Trophoblast cell (in vitro differentiated cells and primary cell): Measurements from ENCODE around the gene TMEM52B.

Source experiments
- DNase-seq, 2 donors: peaks; one replicate each; pipeline ENCODE4 v3.0.0-alpha.2; 2016
- H2AFZ ChIP-seq: 2 replicates; pipeline ENCODE4 v1.6.1; 2013; ENCODE audit warnings: low read length, moderate library complexity, mild to moderate bottlenecking; ENCODE audit not compliant: insufficient read depth, poor library complexity
- H2AK5ac ChIP-seq: 2 replicates; pipeline ENCODE4 v1.6.1; 2013; ENCODE audit warnings: mild to moderate bottlenecking, low read length
- H2BK120ac ChIP-seq: 2 replicates; pipeline ENCODE4 v1.6.1; 2013; ENCODE audit warnings: low read length, mild to moderate bottlenecking, moderate library complexity; ENCODE audit not compliant: insufficient read depth, poor library complexity
- H2BK12ac ChIP-seq: 2 replicates; pipeline ENCODE4 v1.6.1; 2013; ENCODE audit warnings: mild to moderate bottlenecking, low read length, moderate library complexity
- H2BK5ac ChIP-seq: 2 replicates; pipeline ENCODE4 v1.6.1; 2013; ENCODE audit warnings: low read length, low read depth, moderate library complexity, mild to moderate bottlenecking; ENCODE audit not compliant: poor library complexity
- H3K14ac ChIP-seq: 2 replicates; pipeline ENCODE4 v1.6.1; 2013; ENCODE audit warnings: mild to moderate bottlenecking, low read length
- H3K18ac ChIP-seq: 2 replicates; pipeline ENCODE4 v1.6.1; 2013; ENCODE audit warnings: mild to moderate bottlenecking, low read length
- H3K23ac ChIP-seq: 2 replicates; pipeline ENCODE4 v1.6.1; 2013; ENCODE audit warnings: low read length
- H3K27ac ChIP-seq: 2 replicates; pipeline ENCODE4 v1.5.1; 2013; ENCODE audit warnings: low read depth, mild to moderate bottlenecking, inconsistent platforms, low read length, moderate library complexity
- H3K27me3 ChIP-seq: 2 replicates; pipeline ENCODE4 v1.6.1; 2013; ENCODE audit warnings: inconsistent platforms, mild to moderate bottlenecking, low read length, moderate library complexity; ENCODE audit not compliant: insufficient read depth
- H3K36me3 ChIP-seq, 2 experiments: 1 replicate in 1 of 2; 2 replicates in 1 of 2; pipeline ENCODE4 v1.6.1; 2013; ENCODE audit warnings: low read length in 2 of 2, mild to moderate bottlenecking in 2 of 2, moderate library complexity in 1 of 2; ENCODE audit not compliant: insufficient read depth in 2 of 2, control insufficient read depth in 1 of 2
- H3K4ac ChIP-seq: 2 replicates; pipeline ENCODE4 v1.6.1; 2013; ENCODE audit warnings: low read depth, mild to moderate bottlenecking, low read length, moderate library complexity
- H3K4me1 ChIP-seq, 2 experiments: 1 replicate in 1 of 2; 2 replicates in 1 of 2; pipeline ENCODE4 v1.6.1; 2013; ENCODE audit warnings: low read length in 2 of 2, mild to moderate bottlenecking in 2 of 2, moderate library complexity in 1 of 2; ENCODE audit not compliant: insufficient read depth in 2 of 2, control insufficient read depth in 1 of 2
- H3K4me2 ChIP-seq: 2 replicates; pipeline ENCODE4 v1.6.1; 2013; ENCODE audit warnings: inconsistent platforms, mild to moderate bottlenecking, low read length, moderate library complexity
- H3K4me3 ChIP-seq: 2 replicates; pipeline ENCODE4 v1.5.1; 2013; ENCODE audit warnings: mild to moderate bottlenecking, low read depth, low read length, inconsistent platforms
- H3K79me1 ChIP-seq: one replicate; pipeline ENCODE4 v1.6.1; 2013; ENCODE audit warnings: low read length
- H3K79me2 ChIP-seq: 2 replicates; pipeline ENCODE4 v1.6.1; 2013; ENCODE audit warnings: low read length, mild to moderate bottlenecking; ENCODE audit not compliant: control insufficient read depth, insufficient read depth, poor library complexity
- H3K9ac ChIP-seq: 2 replicates; pipeline ENCODE4 v1.6.1; 2013; ENCODE audit warnings: mild to moderate bottlenecking, low read length
- H3K9me3 ChIP-seq: 2 replicates; pipeline ENCODE4 v1.6.1; 2013; ENCODE audit warnings: low read depth, mild to moderate bottlenecking, control low read depth, inconsistent platforms, low read length; ENCODE audit not compliant: insufficient read depth
- H4K12ac ChIP-seq: 2 replicates; pipeline ENCODE4 v1.6.1; 2013; ENCODE audit warnings: low read depth, mild to moderate bottlenecking, low read length, moderate library complexity
- H4K8ac ChIP-seq: 2 replicates; pipeline ENCODE4 v1.6.1; 2013; ENCODE audit warnings: low read depth, mild to moderate bottlenecking, low read length, moderate library complexity
- H4K91ac ChIP-seq: one replicate; pipeline ENCODE4 v1.6.1; 2013; ENCODE audit warnings: low read depth, mild to moderate bottlenecking, low read length, moderate library complexity
- WGBS: extraction: QIAGEN DNeasy Blood & Tissue Kit; methylation state at CpG from one replicate; pipeline ENCODE4 v1.1.7; 2013; ENCODE audit warnings: missing lambda C conversion rate; ENCODE audit not compliant: insufficient read length, insufficient coverage; ENCODE audit errors: extremely low coverage; 5-methylcytosine and 5-hydroxymethylcytosine counted together

Gene TMEM52B

DNA sequence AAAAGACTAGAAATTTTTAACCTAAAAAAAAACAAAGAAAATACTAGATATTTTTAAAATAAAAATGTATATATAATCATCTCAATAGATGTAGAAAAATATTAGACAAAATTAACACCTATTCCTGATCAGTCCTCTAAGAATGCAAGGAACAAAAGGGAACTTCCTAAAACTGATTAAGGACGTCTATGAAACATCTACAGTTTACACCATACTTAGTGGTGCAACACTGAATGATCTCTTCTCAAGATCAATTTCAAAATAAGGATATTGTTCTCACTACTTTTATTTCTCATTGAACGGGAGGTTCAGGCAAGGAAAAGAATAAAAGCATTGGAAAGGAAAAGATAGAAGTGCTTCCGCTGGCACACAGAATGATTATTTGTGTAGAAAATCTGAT is 22.9 kb upstream of the TMEM52B start:
- Histone ChIP-seq H3K36me3 (no peaks in the 10 kb centered on the region), H2BK12ac (no peak overlapping the region), H3K79me2 (no peaks in the 10 kb centered on the region), H3K4me2 (no peak overlapping the region), H2BK120ac (no peak overlapping the region), H2BK5ac (no peak overlapping the region), H3K14ac (no peak overlapping the region), H4K8ac (no peak overlapping the region), H3K18ac (no peak overlapping the region), H3K9me3 (no peaks in the 10 kb centered on the region), H3K4me3 (no peak overlapping the region), H3K27me3 (no peaks in the 10 kb centered on the region), H3K4ac (no peak overlapping the region), H4K91ac (no peak overlapping the region), H3K9ac (no peak overlapping the region), H3K4me1 (peaks cover 3 to 5% of the 10 kb centered on the region in 2 experiments), H2AK5ac (no peak overlapping the region), H2AFZ (no peak overlapping the region), H3K23ac (no peak overlapping the region), H4K12ac (no peak overlapping the region), H3K27ac (no peak overlapping the region), H3K79me1 (peaks cover 5% of the 10 kb centered on the region)
- WGBS = no CpG with 5 or more reads among the region's 3 CpGs
- DNase-seq = no peak

GRCh38 chr12:10158406-10158805 is 20.4 kb upstream of the TMEM52B start:
- Histone ChIP-seq H3K18ac (no peak overlapping the region), H3K14ac (no peak overlapping the region), H3K23ac (no peak overlapping the region), H3K79me1 (peaks cover 4% of the 10 kb centered on the region), H3K79me2 (no peaks in the 10 kb centered on the region), H2BK5ac (no peak overlapping the region), H3K4me2 (no peak overlapping the region), H3K9ac (no peak overlapping the region), H3K36me3 (no peaks in the 10 kb centered on the region), H3K27ac (no peak overlapping the region), H3K4ac (no peak overlapping the region), H2AK5ac (no peak overlapping the region), H3K27me3 (no peaks in the 10 kb centered on the region), H4K8ac (no peak overlapping the region), H2BK12ac (no peak overlapping the region), H3K4me1 (peaks cover 3 to 5% of the 10 kb centered on the region in 2 experiments), H3K9me3 (no peaks in the 10 kb centered on the region), H3K4me3 (no peak overlapping the region), H2AFZ (no peak overlapping the region), H4K91ac (no peak overlapping the region), H2BK120ac (no peak overlapping the region), H4K12ac (no peak overlapping the region)
- DNase-seq = peak in 1 of 2 donors; percentile 30
- WGBS = no CpG with 5 or more reads among the region's 2 CpGs

DNA sequence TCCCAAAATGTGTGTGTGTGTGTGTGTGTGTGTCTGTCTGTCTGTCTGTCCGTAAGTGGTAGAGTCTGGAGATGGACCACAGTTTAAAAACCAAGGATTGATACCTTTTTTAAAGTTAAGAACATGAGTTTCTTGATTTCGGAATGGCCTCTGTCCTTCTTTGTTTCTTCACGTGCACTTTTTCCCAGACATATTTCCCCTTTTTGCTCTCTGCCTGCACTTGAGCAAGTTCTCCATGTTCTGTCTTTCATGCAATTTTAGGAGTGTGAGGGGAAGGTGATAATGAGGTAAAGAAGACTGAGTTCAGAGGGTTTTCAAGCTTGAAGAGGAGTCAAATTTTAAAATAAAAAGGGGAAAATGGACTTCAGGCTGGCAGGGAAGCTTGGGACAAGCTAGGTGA is 19.6 kb upstream of the TMEM52B start:
- Histone ChIP-seq H3K9ac (no peak overlapping the region), H3K27ac (no peak overlapping the region), H3K79me1 (no peaks in the 10 kb centered on the region), H2AK5ac (no peak overlapping the region), H4K12ac (no peak overlapping the region), H3K18ac (no peak overlapping the region), H3K27me3 (no peaks in the 10 kb centered on the region), H2BK12ac (no peak overlapping the region), H2AFZ (no peak overlapping the region), H3K79me2 (no peaks in the 10 kb centered on the region), H2BK120ac (no peak overlapping the region), H3K14ac (no peak overlapping the region), H4K91ac (no peak overlapping the region), H3K4me2 (no peak overlapping the region), H3K4ac (no peak overlapping the region), H4K8ac (no peak overlapping the region), H3K9me3 (no peaks in the 10 kb centered on the region), H3K36me3 (no peaks in the 10 kb centered on the region), H3K23ac (no peak overlapping the region), H3K4me1 (no peaks in the 10 kb centered on the region), H3K4me3 (no peak overlapping the region), H2BK5ac (no peak overlapping the region)
- no CpG with 5 or more reads among the region's 3 CpGs for WGBS
- no peak for DNase-seq

DNA sequence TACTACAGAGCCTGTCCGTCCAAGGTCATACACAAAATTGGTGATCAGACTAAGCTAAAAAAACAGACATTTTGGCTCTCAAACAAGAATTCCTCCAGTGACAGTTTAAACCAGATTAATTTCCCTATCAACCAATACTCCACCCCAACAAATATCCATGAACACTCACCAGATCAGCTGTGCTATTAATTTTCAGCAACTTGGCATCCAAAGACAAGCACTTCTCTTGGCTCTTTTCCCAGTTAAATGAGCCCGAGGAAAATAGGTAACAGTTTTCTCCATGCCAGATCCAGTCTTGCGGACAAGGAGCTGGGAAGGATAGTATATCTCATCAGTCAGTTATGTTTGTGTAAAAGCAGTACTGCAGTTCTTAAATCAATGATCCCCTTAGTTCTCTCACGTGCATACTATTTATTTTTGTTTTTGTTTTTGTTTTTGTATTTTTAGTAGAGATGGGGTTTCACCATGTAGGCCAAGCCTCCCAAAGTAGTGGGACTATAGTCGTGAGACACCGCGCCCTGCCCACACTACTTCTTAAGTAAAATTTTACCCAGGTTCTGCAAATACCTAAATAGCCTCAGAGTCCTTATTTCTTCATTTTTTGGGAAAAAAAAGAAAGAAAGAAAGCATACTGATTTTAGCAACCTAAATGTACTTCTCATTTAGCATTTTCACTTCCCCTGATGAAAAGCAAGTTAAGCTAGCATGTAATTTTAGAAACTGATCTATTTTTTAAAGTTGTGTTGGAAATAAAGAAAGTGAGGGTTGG is 18.0 kb upstream of the TMEM52B start:
- no CpG with 5 or more reads among the region's 7 CpGs for WGBS
- H3K79me1 ChIP-seq = no peaks in the 10 kb centered on the region
- no peak overlapping the region for H2AFZ ChIP-seq
- no peak overlapping the region for H2BK5ac ChIP-seq
- H3K27ac ChIP-seq = no peak overlapping the region
- no peak overlapping the region for H3K9ac ChIP-seq
- no peak overlapping the region for H3K18ac ChIP-seq
- H3K14ac ChIP-seq = no peak overlapping the region
- no peak for DNase-seq
- H3K4me2 ChIP-seq = no peak overlapping the region
- H3K36me3 ChIP-seq = no peaks in the 10 kb centered on the region
- H3K4me1 ChIP-seq = peaks cover 1 to 3% of the 10 kb centered on the region in 2 experiments
- H2AK5ac ChIP-seq = no peak overlapping the region
- H2BK120ac ChIP-seq = no peak overlapping the region
- no peak overlapping the region for H3K4ac ChIP-seq
- H3K4me3 ChIP-seq = no peak overlapping the region
- H4K12ac ChIP-seq = no peak overlapping the region
- no peak overlapping the region for H3K23ac ChIP-seq
- no peaks in the 10 kb centered on the region for H3K9me3 ChIP-seq
- H3K79me2 ChIP-seq = no peaks in the 10 kb centered on the region
- no peaks in the 10 kb centered on the region for H3K27me3 ChIP-seq
- no peak overlapping the region for H4K91ac ChIP-seq
- no peak overlapping the region for H2BK12ac ChIP-seq
- no peak overlapping the region for H4K8ac ChIP-seq
